Measurements from ENCODE around the gene KIF11. TPM values are rescaled to one million over a fixed set of nuclear protein-coding genes. Genes with fewer than 3 reads are reported as not detected.

Gene KIF11
- total and polyA plus RNA-seq, 9 of the 15 experiments (the other 6 are each of a cell fraction or from before 2014, with no cell fraction given), result 11.3 to 54.4 (median 29.2) TPM

- TF ChIP-seq POU5F1 (IDR thresholded peaks at IDR 0.05; ENCODE audit: borderline replicate concordance, low read depth, low read length, partially characterized antibody) (no peak), ZNF175 (CRISPR knock-in tag; IDR thresholded peaks at IDR 0.05; ENCODE audit: low read depth) (no peak), ZNF212 (CRISPR knock-in tag; IDR thresholded peaks at IDR 0.05) (no peak), HDAC3 (IDR thresholded peaks at IDR 0.05; ENCODE audit: borderline replicate concordance, partially characterized antibody) (no peak), ZEB2 (IDR thresholded peaks at IDR 0.05) (peak; percentile 56), ZBTB8A (IDR thresholded peaks at IDR 0.05; ENCODE audit: partially characterized antibody) (no peak), ESRRB (CRISPR knock-in tag; IDR thresholded peaks at IDR 0.05; ENCODE audit: borderline replicate concordance) (no peak), DIDO1 (tag; IDR thresholded peaks at IDR 0.05; ENCODE audit: low read depth) (no peak), CBX5 (IDR thresholded peaks at IDR 0.05; ENCODE audit: borderline replicate concordance, low read depth) (no peak), ZNF436 (CRISPR knock-in tag; IDR thresholded peaks at IDR 0.05) (no peak), HNRNPL (IDR thresholded peaks at IDR 0.05; ENCODE audit: low read depth, low read length) (no peak), OTX1 (CRISPR knock-in tag; IDR thresholded peaks at IDR 0.05) (peak; percentile 30; the same call in 1 of the 2 replicates), MEF2A (IDR thresholded peaks at IDR 0.05; ENCODE audit: control insufficient read depth, low read depth, low read length) (no peak), CBFA2T2 (conservative IDR thresholded peaks at IDR 0.05) (no peak), CEBPB (tag; IDR thresholded peaks at IDR 0.05) (no peak), LCOR (CRISPR knock-in tag; IDR thresholded peaks at IDR 0.05) (no peak), NELFE (IDR thresholded peaks at IDR 0.05; ENCODE audit: insufficient read depth, insufficient read length) (no peak), HMG20B (CRISPR knock-in tag; IDR thresholded peaks at IDR 0.05) (no peak), SP2 (IDR thresholded peaks at IDR 0.05; ENCODE audit: extremely low read depth, low read depth, low read length, poor library complexity, severe bottlenecking) (no peak), ZNF778 (CRISPR knock-in tag; IDR thresholded peaks at IDR 0.05) (no peak), ARID2 (IDR thresholded peaks at IDR 0.05) (no peak)
- TF ChIP-seq, protein P1, sequence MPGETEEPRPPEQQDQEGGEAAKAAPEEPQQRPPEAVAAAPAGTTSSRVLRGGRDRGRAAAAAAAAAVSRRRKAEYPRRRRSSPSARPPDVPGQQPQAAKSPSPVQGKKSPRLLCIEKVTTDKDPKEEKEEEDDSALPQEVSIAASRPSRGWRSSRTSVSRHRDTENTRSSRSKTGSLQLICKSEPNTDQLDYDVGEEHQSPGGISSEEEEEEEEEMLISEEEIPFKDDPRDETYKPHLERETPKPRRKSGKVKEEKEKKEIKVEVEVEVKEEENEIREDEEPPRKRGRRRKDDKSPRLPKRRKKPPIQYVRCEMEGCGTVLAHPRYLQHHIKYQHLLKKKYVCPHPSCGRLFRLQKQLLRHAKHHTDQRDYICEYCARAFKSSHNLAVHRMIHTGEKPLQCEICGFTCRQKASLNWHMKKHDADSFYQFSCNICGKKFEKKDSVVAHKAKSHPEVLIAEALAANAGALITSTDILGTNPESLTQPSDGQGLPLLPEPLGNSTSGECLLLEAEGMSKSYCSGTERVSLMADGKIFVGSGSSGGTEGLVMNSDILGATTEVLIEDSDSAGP (CRISPR knock-in tag; IDR thresholded peaks at IDR 0.05), result no peak
- TF ChIP-seq, protein P2, sequence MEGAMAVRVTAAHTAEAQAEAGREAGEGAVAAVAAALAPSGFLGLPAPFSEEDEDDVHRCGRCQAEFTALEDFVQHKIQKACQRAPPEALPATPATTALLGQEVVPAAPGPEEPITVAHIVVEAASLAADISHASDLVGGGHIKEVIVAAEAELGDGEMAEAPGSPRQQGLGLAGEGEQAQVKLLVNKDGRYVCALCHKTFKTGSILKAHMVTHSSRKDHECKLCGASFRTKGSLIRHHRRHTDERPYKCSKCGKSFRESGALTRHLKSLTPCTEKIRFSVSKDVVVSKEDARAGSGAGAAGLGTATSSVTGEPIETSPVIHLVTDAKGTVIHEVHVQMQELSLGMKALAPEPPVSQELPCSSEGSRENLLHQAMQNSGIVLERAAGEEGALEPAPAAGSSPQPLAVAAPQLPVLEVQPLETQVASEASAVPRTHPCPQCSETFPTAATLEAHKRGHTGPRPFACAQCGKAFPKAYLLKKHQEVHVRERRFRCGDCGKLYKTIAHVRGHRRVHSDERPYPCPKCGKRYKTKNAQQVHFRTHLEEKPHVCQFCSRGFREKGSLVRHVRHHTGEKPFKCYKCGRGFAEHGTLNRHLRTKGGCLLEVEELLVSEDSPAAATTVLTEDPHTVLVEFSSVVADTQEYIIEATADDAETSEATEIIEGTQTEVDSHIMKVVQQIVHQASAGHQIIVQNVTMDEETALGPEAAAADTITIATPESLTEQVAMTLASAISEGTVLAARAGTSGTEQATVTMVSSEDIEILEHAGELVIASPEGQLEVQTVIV (CRISPR knock-in tag; IDR thresholded peaks at IDR 0.05; ENCODE audit: borderline replicate concordance), result no peak
- TF ChIP-seq, protein P3, sequence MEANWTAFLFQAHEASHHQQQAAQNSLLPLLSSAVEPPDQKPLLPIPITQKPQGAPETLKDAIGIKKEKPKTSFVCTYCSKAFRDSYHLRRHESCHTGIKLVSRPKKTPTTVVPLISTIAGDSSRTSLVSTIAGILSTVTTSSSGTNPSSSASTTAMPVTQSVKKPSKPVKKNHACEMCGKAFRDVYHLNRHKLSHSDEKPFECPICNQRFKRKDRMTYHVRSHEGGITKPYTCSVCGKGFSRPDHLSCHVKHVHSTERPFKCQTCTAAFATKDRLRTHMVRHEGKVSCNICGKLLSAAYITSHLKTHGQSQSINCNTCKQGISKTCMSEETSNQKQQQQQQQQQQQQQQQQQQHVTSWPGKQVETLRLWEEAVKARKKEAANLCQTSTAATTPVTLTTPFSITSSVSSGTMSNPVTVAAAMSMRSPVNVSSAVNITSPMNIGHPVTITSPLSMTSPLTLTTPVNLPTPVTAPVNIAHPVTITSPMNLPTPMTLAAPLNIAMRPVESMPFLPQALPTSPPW (CRISPR knock-in tag; IDR thresholded peaks at IDR 0.05), result peak; percentile 32
Measured at GRCh38 chr10:92695679-92696605, 103.0 kb downstream of the KIF11 start (continued).

Data from K562 (cell line).